GM12873 (cell line): Measurements from ENCODE around the gene OAS2.

ENCODE experiments used
- TF ChIP-seq, protein P1 (sequence below): IDR thresholded peaks from 2 replicates; pipeline ENCODE4 v1.5.1; 2012; ENCODE audit warnings: low read depth, mild to moderate bottlenecking, moderate library complexity, low read length, control low read depth; ENCODE audit not compliant: insufficient read depth; ENCODE audit errors: missing control alignments

Gene OAS2

GRCh38 chr12:113007166-113007565 lies 28.8 kb downstream of the OAS2 start:
- TF ChIP-seq, protein P1, sequence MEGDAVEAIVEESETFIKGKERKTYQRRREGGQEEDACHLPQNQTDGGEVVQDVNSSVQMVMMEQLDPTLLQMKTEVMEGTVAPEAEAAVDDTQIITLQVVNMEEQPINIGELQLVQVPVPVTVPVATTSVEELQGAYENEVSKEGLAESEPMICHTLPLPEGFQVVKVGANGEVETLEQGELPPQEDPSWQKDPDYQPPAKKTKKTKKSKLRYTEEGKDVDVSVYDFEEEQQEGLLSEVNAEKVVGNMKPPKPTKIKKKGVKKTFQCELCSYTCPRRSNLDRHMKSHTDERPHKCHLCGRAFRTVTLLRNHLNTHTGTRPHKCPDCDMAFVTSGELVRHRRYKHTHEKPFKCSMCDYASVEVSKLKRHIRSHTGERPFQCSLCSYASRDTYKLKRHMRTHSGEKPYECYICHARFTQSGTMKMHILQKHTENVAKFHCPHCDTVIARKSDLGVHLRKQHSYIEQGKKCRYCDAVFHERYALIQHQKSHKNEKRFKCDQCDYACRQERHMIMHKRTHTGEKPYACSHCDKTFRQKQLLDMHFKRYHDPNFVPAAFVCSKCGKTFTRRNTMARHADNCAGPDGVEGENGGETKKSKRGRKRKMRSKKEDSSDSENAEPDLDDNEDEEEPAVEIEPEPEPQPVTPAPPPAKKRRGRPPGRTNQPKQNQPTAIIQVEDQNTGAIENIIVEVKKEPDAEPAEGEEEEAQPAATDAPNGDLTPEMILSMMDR: no peak

GRCh38 chr12:113010701-113011100 lies 32.4 kb downstream of the OAS2 start:
- TF ChIP-seq, protein P1: no peak

DNA sequence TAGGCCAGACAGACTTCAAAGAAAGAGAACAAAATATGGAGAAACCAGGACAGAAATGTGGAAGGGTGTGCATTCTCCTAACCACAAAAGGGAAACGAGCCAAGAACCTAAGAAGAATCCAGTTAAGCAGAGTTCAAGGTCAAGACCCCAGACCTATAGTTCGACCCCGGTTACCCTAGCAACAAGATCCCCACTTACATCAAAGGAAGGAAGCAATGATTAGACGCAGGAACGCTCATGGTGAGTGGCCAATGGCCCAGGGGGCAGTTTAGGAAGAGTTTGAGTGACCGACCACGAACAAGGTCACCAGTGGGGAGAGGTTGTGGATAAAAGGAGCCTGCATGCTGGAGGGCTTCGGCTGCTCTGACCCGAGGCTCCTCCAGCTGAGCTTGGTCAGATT lies 36.2 kb downstream of the OAS2 start:
- TF ChIP-seq, protein P1: no peak

DNA sequence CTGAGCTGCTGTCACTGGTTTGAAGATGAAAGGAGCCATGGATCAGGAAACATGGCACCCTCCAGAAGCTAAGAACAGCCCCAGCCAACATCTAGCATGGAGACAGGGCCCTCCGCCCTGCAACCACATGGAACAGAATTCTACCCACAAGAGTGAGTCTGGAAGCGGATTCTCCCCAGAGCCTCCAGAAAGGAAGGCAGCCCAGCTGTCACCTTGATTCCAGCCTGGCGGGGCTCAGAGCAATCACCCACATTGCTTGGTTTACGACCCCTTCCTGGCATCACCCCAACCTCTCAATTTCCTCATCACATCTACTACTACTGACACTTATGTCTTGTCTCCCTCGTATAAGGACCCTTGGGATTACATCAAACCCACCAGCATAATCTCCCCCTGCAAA lies 38.5 kb downstream of the OAS2 start:
- TF ChIP-seq, protein P1: no peak

DNA sequence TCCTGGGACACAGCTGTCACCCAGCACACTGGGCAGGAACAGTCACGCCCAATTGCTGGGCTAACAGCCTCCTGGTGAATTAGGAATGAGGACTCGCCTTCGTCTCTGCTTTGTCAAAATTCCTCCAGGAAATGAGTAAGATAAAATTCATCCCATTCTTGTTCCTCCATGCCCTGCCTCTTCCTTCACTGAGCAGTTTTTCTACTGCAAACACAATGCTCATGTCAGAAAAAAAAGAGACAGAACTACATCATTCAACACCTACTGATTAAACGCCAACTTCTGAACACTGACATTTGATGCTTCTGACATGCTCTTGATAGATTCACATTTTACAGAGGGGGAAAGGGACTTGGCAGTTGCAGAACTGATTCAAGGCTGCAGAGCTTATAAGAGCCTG lies 40.7 kb downstream of the OAS2 start:
- TF ChIP-seq, protein P1: no peak

- TF ChIP-seq, protein P1: no peak
Observed at GRCh38 chr12:113021500-113021899, 43.2 kb downstream of the OAS2 start.

DNA sequence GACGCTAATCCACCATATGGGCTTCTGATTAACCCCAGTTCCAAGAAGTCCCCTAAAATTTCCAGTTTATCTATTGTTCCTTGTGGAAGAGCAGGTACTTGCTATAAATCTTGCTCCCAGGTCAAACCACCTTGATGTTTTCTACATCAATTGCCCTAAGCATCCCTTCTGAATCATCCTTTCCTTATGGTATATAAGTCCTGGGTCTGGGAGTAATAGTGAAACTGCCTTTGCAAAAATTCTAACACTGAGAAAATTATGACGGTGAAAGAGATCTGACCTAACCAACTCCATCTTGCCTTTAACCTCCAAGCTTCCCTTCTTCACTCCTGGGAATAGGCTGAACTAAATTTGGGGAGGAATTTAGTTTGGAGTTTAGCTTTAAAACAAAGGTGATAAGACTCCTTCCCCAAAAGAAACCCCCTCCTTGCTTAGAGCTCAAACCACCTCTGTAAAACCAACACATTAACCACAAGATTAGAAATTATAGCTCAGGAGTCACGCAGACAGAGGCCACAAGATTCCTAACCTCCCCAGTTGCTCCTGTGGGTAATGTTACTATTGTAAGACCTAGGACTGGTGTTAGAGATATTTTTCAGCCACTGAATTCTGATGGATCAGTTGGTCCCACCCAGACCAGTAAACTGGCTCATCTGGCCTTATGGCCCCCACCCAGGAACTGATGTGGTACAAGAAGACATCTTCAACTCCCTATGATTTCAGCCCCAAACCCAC lies 44.4 kb downstream of the OAS2 start:
- TF ChIP-seq, protein P1: no peak

DNA sequence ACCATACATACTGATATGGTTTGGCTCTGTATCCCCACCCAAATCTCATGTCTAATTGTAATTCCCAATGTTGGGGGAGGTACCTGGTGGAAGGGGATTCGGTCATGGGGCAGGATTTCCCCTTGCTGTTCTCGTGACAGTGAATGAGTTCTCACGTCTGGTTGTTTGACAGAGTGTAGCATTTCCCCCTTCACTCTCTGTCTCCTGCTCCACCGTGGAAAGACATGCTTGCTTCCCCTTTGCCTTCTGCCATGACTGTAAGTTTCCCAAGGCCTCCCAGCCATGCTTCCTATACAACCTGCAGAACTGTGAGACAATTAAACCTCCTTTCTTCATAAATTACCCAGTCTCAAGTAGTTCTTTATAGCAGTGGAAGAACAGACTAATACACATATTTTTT lies 49.4 kb downstream of the OAS2 start:
- TF ChIP-seq, protein P1: no peak
